GM23248 (cell line): Measurements from ENCODE around the gene CRACR2A.

Source experiments
- EZH2 ChIP-seq: fragments of 200-600 bp; sonication (generic); IDR thresholded peaks from 2 replicates; pipeline ENCODE4 v1.6.1; 2018; ENCODE audit warnings: antibody characterized with exemption, mild to moderate bottlenecking; ENCODE audit not compliant: insufficient read depth, poor library complexity, severe bottlenecking
- EZH2phosphoT487 ChIP-seq: fragments of 200-600 bp; sonication (generic); IDR thresholded peaks from 2 replicates; pipeline ENCODE4 v1.6.1; 2018; ENCODE audit warnings: antibody characterized with exemption, moderate library complexity, mild to moderate bottlenecking, low read depth; ENCODE audit not compliant: insufficient read depth

- TF ChIP-seq EZH2phosphoT487, result no peak
- no peak for TF ChIP-seq EZH2
Observed at GRCh38 chr12:3565985-3566384, 186.9 kb downstream of the CRACR2A start.
